SK-N-MC (cell line): ENCODE measurements around the gene TMEM14A.

Experiments used
- EZH2 ChIP-seq: fragments of 200-600 bp; sonication (generic); IDR thresholded peaks from one replicate; pipeline ENCODE4 v1.6.1; 2017; ENCODE audit warnings: antibody characterized with exemption
- FOXP2 ChIP-seq: optimal IDR thresholded peaks from 2 replicates; pipeline ENCODE3; 2011; ENCODE audit warnings: mild to moderate bottlenecking, moderate library complexity; ENCODE audit not compliant: insufficient read depth; ENCODE audit errors: extremely low read length, control extremely low read depth
- POLR2AphosphoS5 ChIP-seq: IDR thresholded peaks from 2 replicates; pipeline ENCODE4 v1.6.1; 2012; ENCODE audit warnings: mild to moderate bottlenecking, low read depth, low read length, borderline replicate concordance

DNA sequence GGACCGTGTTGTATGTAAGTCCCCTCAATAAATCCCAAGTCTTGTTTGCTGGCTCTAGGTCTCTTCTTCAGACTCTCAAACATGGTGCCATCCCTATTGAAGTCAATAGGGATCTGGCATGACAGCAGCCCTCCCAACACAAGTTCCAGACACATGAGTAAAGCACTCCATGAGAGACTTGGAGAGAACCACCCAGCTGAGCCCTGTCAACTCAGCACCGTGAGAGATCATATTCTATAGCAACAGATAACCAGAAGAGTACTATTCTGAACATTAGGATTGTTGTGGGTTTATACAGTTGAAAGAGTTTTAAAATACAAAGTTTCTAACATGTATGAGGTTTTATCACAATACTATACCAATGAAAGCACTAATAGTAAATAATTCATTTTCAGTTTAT lies 23.5 kb downstream of the TMEM14A start:
- TF ChIP-seq EZH2 (no peak), POLR2AphosphoS5 (no peak), FOXP2 (no peak)
